Adipocyte (in vitro differentiated cells): ENCODE measurements around the gene DIPK1B.
A peak's percentile ranks its signal among the peaks of the same experiment; 100 is the strongest.

ENCODE experiments used
- DNase-seq: peaks from one replicate; pipeline ENCODE4 v3.0.0-alpha.2; 2015; ENCODE audit warnings: low read depth
- H3K27me3 ChIP-seq: replicated peaks from 2 replicates; pipeline ENCODE4 v1.7.0; 2013; ENCODE audit warnings: mild to moderate bottlenecking, low read length, moderate library complexity; ENCODE audit not compliant: control insufficient read depth, insufficient read depth
- H3K36me3 ChIP-seq: 2 replicates; pipeline ENCODE4 v1.7.0; 2013; ENCODE audit warnings: low read length, mild to moderate bottlenecking, moderate library complexity; ENCODE audit not compliant: control insufficient read depth, insufficient read depth, severe bottlenecking
- H3K4me1 ChIP-seq: 2 replicates; pipeline ENCODE4 v1.7.0; 2013; ENCODE audit warnings: mild to moderate bottlenecking, low read length, moderate library complexity; ENCODE audit not compliant: control insufficient read depth, insufficient read depth
- H3K4me3 ChIP-seq: 2 replicates; pipeline ENCODE4 v1.7.0; 2013; ENCODE audit warnings: mild to moderate bottlenecking, low read length, moderate library complexity
- H3K9ac ChIP-seq: 2 replicates; pipeline ENCODE4 v1.7.0; 2013; ENCODE audit warnings: mild to moderate bottlenecking, low read length, moderate library complexity
- H3K9me3 ChIP-seq: 2 replicates; pipeline ENCODE4 v1.7.0; 2013; ENCODE audit warnings: mild to moderate bottlenecking, low read length, moderate library complexity; ENCODE audit not compliant: control insufficient read depth

Gene DIPK1B

DNA sequence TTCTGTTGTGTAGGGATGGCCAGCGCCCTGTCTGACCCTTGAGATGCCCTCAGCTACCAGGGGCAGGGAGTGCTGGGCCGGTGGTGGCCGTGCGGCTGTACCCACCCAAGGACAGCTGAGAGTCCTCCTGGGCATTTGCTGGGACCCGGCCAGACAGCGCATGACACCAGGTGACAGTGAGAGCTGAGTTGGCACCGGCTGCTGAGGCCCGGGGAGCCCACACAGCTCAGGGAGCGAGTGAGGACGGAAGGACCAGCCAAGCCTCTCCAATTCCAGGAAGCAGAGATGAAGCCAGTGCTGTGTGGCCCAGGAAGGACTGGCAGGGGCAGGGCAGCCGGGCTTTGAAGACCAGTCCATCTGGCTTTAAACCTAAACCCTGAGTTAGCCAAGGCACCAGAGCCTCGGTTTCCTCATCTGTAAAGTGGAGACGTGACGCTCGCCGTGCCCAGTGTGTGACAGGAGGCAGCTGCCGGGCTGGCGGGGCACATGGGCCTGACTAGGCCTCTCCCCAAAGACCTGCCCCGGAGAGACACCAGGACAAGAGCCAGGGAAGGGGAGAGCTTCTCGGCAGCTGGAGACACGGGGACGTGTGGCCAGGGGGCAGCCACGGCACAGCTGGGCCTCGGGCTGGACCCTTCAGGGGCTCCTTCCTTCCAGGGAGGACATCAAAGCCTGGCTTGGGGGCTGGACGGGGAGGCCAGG is 22.1 kb upstream of the DIPK1B start:
- no peak for DNase-seq
- no peak overlapping the region for H3K9ac ChIP-seq
- H3K4me1 ChIP-seq = peaks cover 6% of the 10 kb centered on the region
- no peak overlapping the region for H3K4me3 ChIP-seq
- no peaks in the 10 kb centered on the region for H3K36me3 ChIP-seq
- H3K9me3 ChIP-seq = no peaks in the 10 kb centered on the region
- H3K27me3 ChIP-seq = no peaks in the 10 kb centered on the region

GRCh38 chr9:136690806-136691261 is 21.5 kb upstream of the DIPK1B start:
- no peaks in the 10 kb centered on the region for H3K9me3 ChIP-seq

DNA sequence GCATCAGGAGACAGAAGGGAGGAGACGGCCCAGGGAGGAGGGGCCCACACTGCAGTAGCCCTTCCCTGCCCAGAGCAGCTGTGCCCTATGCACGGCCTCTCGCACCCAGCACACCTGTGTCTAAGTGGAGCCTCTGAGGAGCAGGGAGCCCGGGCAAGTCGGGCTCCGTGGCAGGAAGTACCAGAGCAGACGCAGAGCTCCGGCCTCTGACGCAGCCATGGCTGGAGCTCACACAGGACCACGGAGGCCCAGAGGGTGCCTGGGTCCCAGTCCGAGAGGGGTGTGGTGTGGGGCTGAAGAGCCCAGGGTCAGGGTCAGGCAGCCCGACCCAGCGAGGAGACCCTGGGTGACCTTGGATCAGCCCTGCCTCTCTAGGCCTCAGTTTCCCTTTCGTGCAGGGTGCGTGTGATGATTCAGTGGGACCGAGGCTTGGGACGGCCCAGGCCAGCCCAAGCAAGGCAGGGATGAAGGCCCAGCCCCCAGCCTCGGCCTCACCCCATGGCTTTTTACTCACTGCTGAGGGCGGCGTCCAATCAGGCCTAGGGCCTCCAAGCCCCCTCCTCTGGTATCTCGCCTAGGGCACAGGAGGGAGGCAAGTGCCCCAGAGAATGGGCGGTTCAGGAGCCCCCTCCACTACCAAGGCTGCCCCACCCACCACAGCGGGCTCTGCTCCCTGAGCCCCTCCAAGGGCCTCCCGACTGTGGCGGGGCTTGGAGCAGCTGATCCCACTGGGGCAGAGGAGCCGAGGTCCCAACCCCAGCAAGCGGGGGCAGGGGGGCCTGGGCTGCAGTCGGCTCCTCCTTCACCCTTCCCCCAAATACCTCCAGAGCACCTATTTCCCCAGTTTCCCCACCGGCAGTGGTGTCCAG is 20.8 kb upstream of the DIPK1B start:
- DNase-seq = no peak
- Histone ChIP-seq H3K9me3 (no peaks in the 10 kb centered on the region), H3K4me3 (no peak overlapping the region), H3K4me1 (no peaks in the 10 kb centered on the region), H3K9ac (no peak overlapping the region), H3K27me3 (peaks cover 8% of the 10 kb centered on the region), H3K36me3 (no peaks in the 10 kb centered on the region)

More at GRCh38 chr9:136690806-136691261, 21.5 kb upstream of the DIPK1B start:
- Histone ChIP-seq H3K36me3 (no peaks in the 10 kb centered on the region), H3K27me3 (peaks cover 2% of the 10 kb centered on the region), H3K4me3 (no peak overlapping the region), H3K4me1 (peaks cover 3% of the 10 kb centered on the region), H3K9ac (no peak overlapping the region)
- no peak for DNase-seq

DNA sequence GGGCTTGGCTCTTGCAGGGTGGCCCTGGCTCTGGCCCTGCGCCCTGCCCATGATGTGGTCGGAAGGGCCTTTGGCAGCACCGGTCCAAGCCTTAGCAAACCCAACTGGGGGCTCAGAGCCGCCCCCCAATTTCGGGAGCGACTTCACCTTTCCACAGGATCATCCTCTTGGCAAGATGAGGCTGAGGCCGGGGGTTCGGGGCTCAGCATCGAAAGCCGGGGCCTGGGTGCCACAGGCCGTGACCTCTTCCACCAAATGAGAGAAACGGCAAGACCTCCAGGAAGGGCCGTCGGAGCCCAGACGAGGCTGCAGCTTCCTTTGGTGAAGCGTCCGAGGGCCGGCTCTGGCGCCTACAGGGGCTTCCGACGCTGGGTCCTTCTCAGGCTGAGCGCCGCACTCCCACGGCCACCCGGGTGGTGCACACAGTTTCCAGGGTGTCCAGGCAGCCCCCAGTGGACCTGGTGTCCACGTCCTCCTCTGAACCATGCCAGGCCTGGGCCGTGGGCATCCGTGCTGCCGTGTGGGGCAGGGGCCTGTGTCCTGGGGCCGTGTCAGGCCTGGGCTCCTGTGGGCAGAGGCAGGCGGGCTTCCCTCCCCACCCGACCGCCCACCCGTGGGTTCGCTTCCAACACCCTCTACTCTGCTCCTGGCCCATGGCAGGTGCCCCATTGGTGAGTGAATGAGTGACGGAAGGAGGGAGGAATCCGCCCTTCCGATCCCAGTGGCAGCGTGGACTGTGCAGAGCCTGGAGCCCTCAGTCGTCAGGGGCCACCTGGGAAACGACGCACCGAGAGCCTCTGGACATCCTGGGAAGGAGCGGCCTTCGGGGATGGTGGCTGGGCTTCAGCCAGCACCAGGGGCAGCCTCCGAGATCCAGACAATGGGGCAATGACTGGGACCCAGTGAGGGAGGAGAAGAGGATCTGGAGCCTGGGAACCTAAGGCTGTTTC is 19.9 kb upstream of the DIPK1B start:
- H3K4me1 ChIP-seq = peaks cover 5% of the 10 kb centered on the region
- no peak overlapping the region for H3K9ac ChIP-seq
- no peaks in the 10 kb centered on the region for H3K36me3 ChIP-seq
- peaks cover 8% of the 10 kb centered on the region for H3K27me3 ChIP-seq
- no peaks in the 10 kb centered on the region for H3K9me3 ChIP-seq
- H3K4me3 ChIP-seq = no peak overlapping the region
- no peak for DNase-seq

- H3K4me1 ChIP-seq = peaks cover 10% of the 10 kb centered on the region
- DNase-seq = no peak
- peaks cover 8% of the 10 kb centered on the region for H3K27me3 ChIP-seq
- no peak overlapping the region for H3K4me3 ChIP-seq
- H3K9me3 ChIP-seq = no peaks in the 10 kb centered on the region
- no peak overlapping the region for H3K9ac ChIP-seq
- H3K36me3 ChIP-seq = no peaks in the 10 kb centered on the region
These were observed 19.3 kb upstream of the DIPK1B start for GRCh38 chr9:136693135-136693489.

GRCh38 chr9:136693490-136694162 is 18.7 kb upstream of the DIPK1B start:
- no peaks in the 10 kb centered on the region for H3K9me3 ChIP-seq
- H3K36me3 ChIP-seq = no peaks in the 10 kb centered on the region
- H3K9ac ChIP-seq = no peak overlapping the region
- DNase-seq = no peak
- peaks cover 10% of the 10 kb centered on the region for H3K4me1 ChIP-seq
- peaks cover 8% of the 10 kb centered on the region for H3K27me3 ChIP-seq
- H3K4me3 ChIP-seq = no peak overlapping the region

DNA sequence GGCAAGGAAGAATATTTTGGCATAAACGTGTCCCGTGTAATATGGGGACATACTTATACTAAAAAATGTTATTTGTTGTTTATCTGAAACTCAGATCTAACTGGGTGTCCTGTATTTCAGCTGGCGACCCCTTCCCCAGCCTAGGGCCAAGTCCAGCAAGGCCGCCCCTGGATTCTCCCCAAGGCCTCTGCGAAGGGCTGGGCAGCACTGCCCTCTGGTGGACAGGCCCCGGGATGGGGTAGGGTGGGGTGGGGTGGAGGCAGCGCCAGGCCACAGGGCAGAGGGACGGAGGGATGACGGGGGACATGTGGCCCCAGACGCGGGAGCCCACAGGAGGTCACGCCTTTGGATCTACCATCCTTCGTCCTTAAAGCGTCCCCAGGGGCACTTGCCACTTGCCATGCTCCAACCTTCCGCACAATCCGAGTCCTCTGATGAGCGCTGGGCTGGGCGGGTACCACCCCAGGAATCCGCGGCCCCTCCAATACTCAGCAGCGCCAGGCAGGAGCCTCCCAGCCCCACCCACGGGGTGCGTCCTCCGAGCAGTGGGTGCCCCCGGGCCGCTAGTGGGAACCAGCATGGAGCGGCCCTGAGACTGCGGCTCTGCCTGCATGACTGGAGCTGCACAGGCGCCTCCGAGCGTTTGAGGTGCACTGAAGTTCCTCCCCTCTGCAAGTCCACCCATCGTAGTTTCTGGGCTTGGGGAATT is 18.1 kb upstream of the DIPK1B start:
- Histone ChIP-seq H3K36me3 (no peaks in the 10 kb centered on the region), H3K4me1 (peaks cover 10% of the 10 kb centered on the region), H3K9me3 (no peaks in the 10 kb centered on the region), H3K9ac (no peak overlapping the region), H3K27me3 (peaks cover 8% of the 10 kb centered on the region), H3K4me3 (no peak overlapping the region)
- DNase-seq = peak; percentile 66

- no peaks in the 10 kb centered on the region for H3K9me3 ChIP-seq
- H3K4me3 ChIP-seq = no peak overlapping the region
- peaks cover 8% of the 10 kb centered on the region for H3K27me3 ChIP-seq
- no peak overlapping the region for H3K9ac ChIP-seq
- DNase-seq = no peak
- H3K4me1 ChIP-seq = peaks cover 10% of the 10 kb centered on the region
- H3K36me3 ChIP-seq = no peaks in the 10 kb centered on the region
These were observed 17.5 kb upstream of the DIPK1B start for GRCh38 chr9:136694872-136695247.

GRCh38 chr9:136695435-136695895 is 16.9 kb upstream of the DIPK1B start:
- DNase-seq = no peak
- Histone ChIP-seq H3K9me3 (no peaks in the 10 kb centered on the region), H3K4me3 (no peak overlapping the region), H3K4me1 (peaks cover 15% of the 10 kb centered on the region), H3K36me3 (no peaks in the 10 kb centered on the region), H3K27me3 (peaks cover 8% of the 10 kb centered on the region), H3K9ac (no peak overlapping the region)

- Histone ChIP-seq H3K36me3 (no peaks in the 10 kb centered on the region), H3K27me3 (peaks cover 9% of the 10 kb centered on the region), H3K4me3 (no peak overlapping the region), H3K4me1 (peaks cover 19% of the 10 kb centered on the region), H3K9me3 (no peaks in the 10 kb centered on the region), H3K9ac (no peak overlapping the region)
- DNase-seq = no peak
These were observed 16.4 kb upstream of the DIPK1B start for GRCh38 chr9:136695955-136696354.
